HepG2 (cell line): ENCODE results near the gene LRRC8E. TPM values are rescaled to one million over a fixed set of nuclear protein-coding genes. Genes with fewer than 3 reads are reported as not detected.
A peak's percentile ranks its signal among the peaks of the same experiment; 100 is the strongest.

Source experiments
- CC2D1A ChIP-seq: sonication (generic); formaldehyde crosslinking; IDR thresholded peaks from 2 replicates; pipeline ENCODE4 v1.8.1; 2023; ENCODE audit warnings: mild to moderate bottlenecking, missing genetic modification reagents
- EZH2 ChIP-seq: conservative IDR thresholded peaks from 2 replicates; pipeline ENCODE4 v1.6.1; 2012; ENCODE audit warnings: mild to moderate bottlenecking, low read depth, low read length, moderate library complexity
- HOXA5 ChIP-seq: sonication (generic); formaldehyde crosslinking; IDR thresholded peaks from 2 replicates; pipeline ENCODE4 v1.4.0; 2020; ENCODE audit warnings: missing genetic modification reagents
- IRF2 ChIP-seq: IDR thresholded peaks from 2 replicates; pipeline ENCODE4 v1.6.1; 2018; ENCODE audit warnings: missing genetic modification reagents, missing compliant biosample characterization
- JUN ChIP-seq: sonication (generic); formaldehyde crosslinking; IDR thresholded peaks from 2 replicates; pipeline ENCODE4 v1.4.0; 2020; ENCODE audit warnings: mild to moderate bottlenecking, missing genetic modification reagents
- KAT2B ChIP-seq: fragments of 150-350 bp; IDR thresholded peaks from 2 replicates; pipeline ENCODE4 v1.6.1; 2014; ENCODE audit warnings: low read depth, low read length, borderline replicate concordance
- KDM3A ChIP-seq: IDR thresholded peaks from 2 replicates; pipeline ENCODE4 v1.6.1; 2018; ENCODE audit warnings: low read depth, missing compliant biosample characterization
- MAF1 ChIP-seq: sonication (generic); formaldehyde crosslinking; IDR thresholded peaks from 2 replicates; pipeline ENCODE4 v1.5.0; 2020; ENCODE audit warnings: missing genetic modification reagents, borderline replicate concordance
- NFKB2 ChIP-seq: sonication (generic); formaldehyde crosslinking; IDR thresholded peaks from 2 replicates; pipeline ENCODE4 v1.4.0; 2020; ENCODE audit warnings: missing genetic modification reagents, borderline replicate concordance
- NR2C2 ChIP-seq: sonication (generic); formaldehyde crosslinking; IDR thresholded peaks from 2 replicates; pipeline ENCODE4 v1.4.0; 2020; ENCODE audit warnings: missing genetic modification reagents, mild to moderate bottlenecking, moderate library complexity, borderline replicate concordance
- PAF1 ChIP-seq: IDR thresholded peaks from 2 replicates; pipeline ENCODE4 v1.6.1; 2016; ENCODE audit warnings: missing genetic modification reagents, missing compliant biosample characterization
- PAX8 ChIP-seq: sonication (generic); formaldehyde crosslinking; IDR thresholded peaks from 2 replicates; pipeline ENCODE4 v1.8.0; 2022; ENCODE audit warnings: mild to moderate bottlenecking, missing genetic modification reagents, borderline replicate concordance
- PRPF4 ChIP-seq: fragments of 200-400 bp; formaldehyde crosslinking; IDR thresholded peaks from 2 replicates; pipeline ENCODE4 v1.6.1; 2016; ENCODE audit warnings: low read length, low read depth; ENCODE audit not compliant: poor library complexity, severe bottlenecking
- SP140L ChIP-seq: sonication (generic); formaldehyde crosslinking; IDR thresholded peaks from 2 replicates; pipeline ENCODE4 v1.4.0; 2020; ENCODE audit warnings: missing genetic modification reagents, borderline replicate concordance
- TGIF2 ChIP-seq: IDR thresholded peaks from 2 replicates; pipeline ENCODE4 v1.6.1; 2016; ENCODE audit warnings: control low read depth, missing compliant biosample characterization
- ZKSCAN1 ChIP-seq: fragments of 150-350 bp; IDR thresholded peaks from 2 replicates; pipeline ENCODE4 v1.6.1; 2014; ENCODE audit warnings: low read length
- ZMYM2 ChIP-seq: sonication (generic); formaldehyde crosslinking; IDR thresholded peaks from 2 replicates; pipeline ENCODE4 v1.8.0; 2022; ENCODE audit warnings: mild to moderate bottlenecking, missing genetic modification reagents
- ZNF354B ChIP-seq: sonication (generic); formaldehyde crosslinking; IDR thresholded peaks from 2 replicates; pipeline ENCODE4 v1.8.0; 2022; ENCODE audit warnings: mild to moderate bottlenecking, missing genetic modification reagents
- ZNF431 ChIP-seq: sonication (generic); formaldehyde crosslinking; IDR thresholded peaks from 2 replicates; pipeline ENCODE4 v1.9.0; 2022; ENCODE audit warnings: missing genetic modification reagents, low read depth, mild to moderate bottlenecking, borderline replicate concordance
- ZNF614 ChIP-seq: IDR thresholded peaks from 2 replicates; pipeline ENCODE4 v1.6.1; 2018; ENCODE audit warnings: missing biosample characterization, missing genetic modification reagents, inconsistent platforms, borderline replicate concordance
- ZNF781 ChIP-seq: sonication (generic); formaldehyde crosslinking; IDR thresholded peaks from 2 replicates; pipeline ENCODE4 v1.5.1; 2020; ENCODE audit warnings: borderline replicate concordance, mild to moderate bottlenecking, missing genetic modification reagents; ENCODE audit errors: not compliant biosample characterization
- ZNF839 ChIP-seq: sonication (generic); formaldehyde crosslinking; IDR thresholded peaks from 2 replicates; pipeline ENCODE4 v1.4.0; 2020; ENCODE audit warnings: missing genetic modification reagents, mild to moderate bottlenecking, borderline replicate concordance
- ZSCAN30 ChIP-seq: sonication (generic); formaldehyde crosslinking; IDR thresholded peaks from 2 replicates; pipeline ENCODE4 v1.5.0; 2020; ENCODE audit warnings: mild to moderate bottlenecking, missing genetic modification reagents
- polyA plus RNA-seq, 8 experiments: library from polyadenylated mRNA; depleted of rRNA in 3 of 8; stranded (reverse) in 7 of 8; unstranded in 1 of 8; fragments of >200 nt; fragmentation: Illumina TruSeq in 4 of 8; extraction: Trizol in 4 of 8; gene quantifications; 2 replicates each; pipeline versions ENCODE4 v1.2.1 to v1.2.3, GENCODE V29; 2011 to 2016; ENCODE audit warnings: low read depth in 4 of 8, missing spikeins in 1 of 8, mixed read lengths in 1 of 8; ENCODE audit not compliant: insufficient read depth in 1 of 8
- total RNA-seq, 5 experiments: library from RNA; depleted of rRNA; stranded (reverse); fragments of >200 nt; fragmentation: Illumina TruSeq; extraction: Trizol; gene quantifications; 2 replicates each; pipeline ENCODE4 v1.2.3, GENCODE V29; 2016; ENCODE audit warnings: low read depth in 1 of 5
- TF ChIP-seq, protein P1 (sequence below): sonication (generic); formaldehyde crosslinking; IDR thresholded peaks from 2 replicates; pipeline ENCODE4 v1.5.0; 2020; ENCODE audit warnings: mild to moderate bottlenecking, missing genetic modification reagents
- TF ChIP-seq, protein P2 (sequence below): IDR thresholded peaks from 2 replicates; pipeline ENCODE4 v1.6.1; 2016; ENCODE audit warnings: low read depth, borderline replicate concordance
- TF ChIP-seq, protein P3 (sequence below): sonication (generic); formaldehyde crosslinking; IDR thresholded peaks from 2 replicates; pipeline ENCODE4 v1.4.0; 2020; ENCODE audit warnings: mild to moderate bottlenecking, missing genetic modification reagents
- TF ChIP-seq, protein P4 (sequence below): IDR thresholded peaks from 2 replicates; pipeline ENCODE4 v1.6.1; 2016
- TF ChIP-seq, protein P5 (sequence below): sonication (generic); formaldehyde crosslinking; IDR thresholded peaks from 2 replicates; pipeline ENCODE4 v1.4.0; 2020; ENCODE audit warnings: mild to moderate bottlenecking, missing genetic modification reagents

LRRC8E gene
- total and polyA plus RNA-seq, 2 of the 13 experiments (the other 11 are each of a cell fraction or from before 2014, with no cell fraction given), result 8.0 to 10.3 TPM

DNA sequence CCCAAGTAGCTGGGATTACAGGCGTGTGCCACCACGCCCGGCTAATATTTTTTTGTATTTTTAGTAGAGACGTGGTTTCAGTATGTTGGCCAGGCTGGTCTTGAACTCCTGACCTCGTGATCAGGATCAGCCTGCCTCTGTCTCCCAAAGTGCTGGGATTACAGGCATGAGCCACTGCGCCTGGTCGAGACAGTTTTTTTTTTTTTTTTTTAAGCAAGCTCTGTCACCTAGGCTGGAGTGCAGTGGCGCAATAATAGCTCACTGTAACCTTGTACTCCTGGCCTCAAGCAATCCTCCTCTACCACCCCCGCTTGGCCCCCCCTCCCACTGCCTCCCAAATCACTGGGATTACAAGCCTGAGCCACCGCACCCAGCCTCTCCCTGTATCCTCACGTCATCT lies 9.0 kb downstream of the LRRC8E start (continued):
- TF ChIP-seq, protein P1, sequence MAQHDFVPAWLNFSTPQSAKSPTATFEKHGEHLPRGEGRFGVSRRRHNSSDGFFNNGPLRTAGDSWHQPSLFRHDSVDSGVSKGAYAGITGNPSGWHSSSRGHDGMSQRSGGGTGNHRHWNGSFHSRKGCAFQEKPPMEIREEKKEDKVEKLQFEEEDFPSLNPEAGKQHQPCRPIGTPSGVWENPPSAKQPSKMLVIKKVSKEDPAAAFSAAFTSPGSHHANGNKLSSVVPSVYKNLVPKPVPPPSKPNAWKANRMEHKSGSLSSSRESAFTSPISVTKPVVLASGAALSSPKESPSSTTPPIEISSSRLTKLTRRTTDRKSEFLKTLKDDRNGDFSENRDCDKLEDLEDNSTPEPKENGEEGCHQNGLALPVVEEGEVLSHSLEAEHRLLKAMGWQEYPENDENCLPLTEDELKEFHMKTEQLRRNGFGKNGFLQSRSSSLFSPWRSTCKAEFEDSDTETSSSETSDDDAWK, result no peak
- peak; percentile 84 for TF ChIP-seq ZMYM2 (CRISPR knock-in tag)
- TF ChIP-seq ZNF839 (CRISPR knock-in tag), result no peak
- TF ChIP-seq, protein P2, sequence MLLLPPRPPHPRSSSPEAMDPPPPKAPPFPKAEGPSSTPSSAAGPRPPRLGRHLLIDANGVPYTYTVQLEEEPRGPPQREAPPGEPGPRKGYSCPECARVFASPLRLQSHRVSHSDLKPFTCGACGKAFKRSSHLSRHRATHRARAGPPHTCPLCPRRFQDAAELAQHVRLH (CRISPR knock-in tag), result peak; percentile 52; the same call in 1 of the 2 replicates
- TF ChIP-seq, protein P3, sequence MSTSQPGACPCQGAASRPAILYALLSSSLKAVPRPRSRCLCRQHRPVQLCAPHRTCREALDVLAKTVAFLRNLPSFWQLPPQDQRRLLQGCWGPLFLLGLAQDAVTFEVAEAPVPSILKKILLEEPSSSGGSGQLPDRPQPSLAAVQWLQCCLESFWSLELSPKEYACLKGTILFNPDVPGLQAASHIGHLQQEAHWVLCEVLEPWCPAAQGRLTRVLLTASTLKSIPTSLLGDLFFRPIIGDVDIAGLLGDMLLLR (CRISPR knock-in tag), result no peak
- 0 out of 2 replicates have a peak, but pooled peaks have one; percentile 31 for TF ChIP-seq KDM3A (CRISPR knock-in tag)
- TF ChIP-seq, protein P4, sequence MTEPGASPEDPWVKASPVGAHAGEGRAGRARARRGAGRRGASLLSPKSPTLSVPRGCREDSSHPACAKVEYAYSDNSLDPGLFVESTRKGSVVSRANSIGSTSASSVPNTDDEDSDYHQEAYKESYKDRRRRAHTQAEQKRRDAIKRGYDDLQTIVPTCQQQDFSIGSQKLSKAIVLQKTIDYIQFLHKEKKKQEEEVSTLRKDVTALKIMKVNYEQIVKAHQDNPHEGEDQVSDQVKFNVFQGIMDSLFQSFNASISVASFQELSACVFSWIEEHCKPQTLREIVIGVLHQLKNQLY (CRISPR knock-in tag), result no peak; the same call in 1 of the 2 replicates
- no peak for TF ChIP-seq IRF2 (CRISPR knock-in tag)
- no peak for TF ChIP-seq CC2D1A
- 0 out of 2 replicates have a peak, but pooled peaks have one; percentile 46 for TF ChIP-seq TGIF2 (CRISPR knock-in tag)
- no peak for TF ChIP-seq SP140L
- TF ChIP-seq PRPF4, result no peak
- no peak for TF ChIP-seq PAX8 (CRISPR knock-in tag)
- TF ChIP-seq NR2C2 (CRISPR knock-in tag), result peak; percentile 37; the same call in 1 of the 2 replicates
- no peak for TF ChIP-seq ZNF431 (CRISPR knock-in tag)
- no peak for TF ChIP-seq EZH2
- no peak for TF ChIP-seq ZNF354B (CRISPR knock-in tag)
- peak; percentile 22; the same call in 1 of the 2 replicates for TF ChIP-seq ZKSCAN1
- TF ChIP-seq, protein P5, sequence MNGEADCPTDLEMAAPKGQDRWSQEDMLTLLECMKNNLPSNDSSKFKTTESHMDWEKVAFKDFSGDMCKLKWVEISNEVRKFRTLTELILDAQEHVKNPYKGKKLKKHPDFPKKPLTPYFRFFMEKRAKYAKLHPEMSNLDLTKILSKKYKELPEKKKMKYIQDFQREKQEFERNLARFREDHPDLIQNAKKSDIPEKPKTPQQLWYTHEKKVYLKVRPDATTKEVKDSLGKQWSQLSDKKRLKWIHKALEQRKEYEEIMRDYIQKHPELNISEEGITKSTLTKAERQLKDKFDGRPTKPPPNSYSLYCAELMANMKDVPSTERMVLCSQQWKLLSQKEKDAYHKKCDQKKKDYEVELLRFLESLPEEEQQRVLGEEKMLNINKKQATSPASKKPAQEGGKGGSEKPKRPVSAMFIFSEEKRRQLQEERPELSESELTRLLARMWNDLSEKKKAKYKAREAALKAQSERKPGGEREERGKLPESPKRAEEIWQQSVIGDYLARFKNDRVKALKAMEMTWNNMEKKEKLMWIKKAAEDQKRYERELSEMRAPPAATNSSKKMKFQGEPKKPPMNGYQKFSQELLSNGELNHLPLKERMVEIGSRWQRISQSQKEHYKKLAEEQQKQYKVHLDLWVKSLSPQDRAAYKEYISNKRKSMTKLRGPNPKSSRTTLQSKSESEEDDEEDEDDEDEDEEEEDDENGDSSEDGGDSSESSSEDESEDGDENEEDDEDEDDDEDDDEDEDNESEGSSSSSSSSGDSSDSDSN (CRISPR knock-in tag), result 0 out of 2 replicates have a peak, but pooled peaks have one; percentile 43
- TF ChIP-seq JUN (CRISPR knock-in tag), result no peak
- no peak for TF ChIP-seq PAF1 (CRISPR knock-in tag)
- no peak for TF ChIP-seq ZNF614 (CRISPR knock-in tag)
- no peak for TF ChIP-seq ZSCAN30
- 0 out of 2 replicates have a peak, but pooled peaks have one; percentile 61 for TF ChIP-seq HOXA5 (CRISPR knock-in tag)
- no peak for TF ChIP-seq ZNF781 (CRISPR knock-in tag)
- no peak for TF ChIP-seq KAT2B
- no peak; the same call in 1 of the 2 replicates for TF ChIP-seq MAF1
- no peak for TF ChIP-seq NFKB2 (CRISPR knock-in tag)
